HL-60 (cell line): ENCODE measurements around the gene RYR2.

ENCODE experiments used
- DNase-seq, 2 experiments: peaks; one replicate each; pipeline ENCODE4 v3.0.0-alpha.2; 2010 to 2020; ENCODE audit warnings: low read depth in 1 of 2, low spot score in 1 of 2
- H3K27ac ChIP-seq: fragments of 250-450 bp; sonication (Bioruptor Pico); replicated peaks from 2 replicates; pipeline ENCODE4 v1.5.1; 2020; ENCODE audit warnings: mild to moderate bottlenecking, moderate library complexity
- H3K27me3 ChIP-seq: fragments of 250-450 bp; sonication (Bioruptor Pico); 2 replicates; pipeline ENCODE4 v1.5.1; 2021; ENCODE audit warnings: mild to moderate bottlenecking, moderate library complexity; ENCODE audit not compliant: insufficient read depth, poor library complexity, severe bottlenecking
- H3K4me3 ChIP-seq: replicated peaks from 2 replicates; pipeline ENCODE4 v1.5.1; 2011; ENCODE audit warnings: mild to moderate bottlenecking, control low read depth, low read length; ENCODE audit not compliant: insufficient read depth
- CTCF ChIP-seq: IDR thresholded peaks from one replicate; pipeline ENCODE4 v1.5.1; 2011; ENCODE audit warnings: low read length, control low read depth, inconsistent platforms; ENCODE audit not compliant: insufficient read depth
- GABPA ChIP-seq: IDR thresholded peaks from 2 replicates; pipeline ENCODE4 v1.6.1; 2012; ENCODE audit warnings: low read depth
- POLR2AphosphoS5 ChIP-seq: IDR thresholded peaks from 2 replicates; pipeline ENCODE4 v1.6.1; 2012; ENCODE audit warnings: low read depth
- SPI1 ChIP-seq: IDR thresholded peaks from 2 replicates; pipeline ENCODE4 v1.6.1; 2012; ENCODE audit warnings: low read depth, mild to moderate bottlenecking, borderline replicate concordance
- TF ChIP-seq, protein P1 (sequence below): IDR thresholded peaks from 2 replicates; pipeline ENCODE4 v1.6.1; 2012; ENCODE audit warnings: low read depth; ENCODE audit not compliant: insufficient replicate concordance

Gene RYR2

DNA sequence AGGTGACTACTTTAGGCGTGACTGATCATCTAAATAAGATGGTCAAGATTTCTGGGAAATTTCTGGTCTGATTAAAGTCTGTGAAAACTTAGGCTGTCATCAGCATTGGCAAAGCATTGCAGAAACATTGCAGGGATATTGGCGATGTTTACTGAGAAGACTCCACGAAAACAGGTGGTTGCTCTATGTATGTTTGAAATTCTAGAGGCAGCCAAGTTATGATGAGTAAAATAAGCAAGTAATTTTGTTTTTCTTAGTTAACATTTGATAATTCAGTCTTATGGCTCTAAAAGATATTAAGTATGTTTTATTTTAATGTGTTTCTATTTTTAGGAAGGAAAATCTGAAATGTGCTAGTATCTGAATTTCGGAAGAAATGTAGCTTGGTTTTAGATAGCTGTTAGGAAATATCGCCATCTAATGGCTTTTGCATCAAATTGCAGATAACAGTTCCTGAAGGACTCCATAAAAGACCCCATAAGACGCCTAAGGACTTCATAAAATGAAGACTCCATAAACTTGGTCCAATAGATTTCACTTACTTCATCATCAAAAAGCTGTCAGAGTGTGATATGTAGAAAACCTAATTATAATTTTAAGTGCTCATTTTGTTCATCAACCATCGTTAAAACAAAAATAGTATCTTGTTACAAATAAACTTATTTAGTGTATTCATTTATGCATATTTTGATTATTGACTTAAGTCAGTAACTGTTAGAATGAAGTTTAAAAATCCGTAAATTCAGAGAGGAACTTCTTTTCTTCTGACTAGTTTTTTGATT is 344.6 kb downstream of the RYR2 start:
- no peak for DNase-seq
- Histone ChIP-seq H3K27ac (no peak overlapping the region), H3K27me3 (no peaks in the 10 kb centered on the region), H3K4me3 (no peak overlapping the region)
- peak; percentile 41 for TF ChIP-seq CTCF
- TF ChIP-seq POLR2AphosphoS5: no peak

GRCh38 chr1:237387144-237387505 is 345.1 kb downstream of the RYR2 start:
- no peak overlapping the region for H3K27ac ChIP-seq
- TF ChIP-seq SPI1: no peak
- TF ChIP-seq GABPA: no peak
- TF ChIP-seq, protein P1, sequence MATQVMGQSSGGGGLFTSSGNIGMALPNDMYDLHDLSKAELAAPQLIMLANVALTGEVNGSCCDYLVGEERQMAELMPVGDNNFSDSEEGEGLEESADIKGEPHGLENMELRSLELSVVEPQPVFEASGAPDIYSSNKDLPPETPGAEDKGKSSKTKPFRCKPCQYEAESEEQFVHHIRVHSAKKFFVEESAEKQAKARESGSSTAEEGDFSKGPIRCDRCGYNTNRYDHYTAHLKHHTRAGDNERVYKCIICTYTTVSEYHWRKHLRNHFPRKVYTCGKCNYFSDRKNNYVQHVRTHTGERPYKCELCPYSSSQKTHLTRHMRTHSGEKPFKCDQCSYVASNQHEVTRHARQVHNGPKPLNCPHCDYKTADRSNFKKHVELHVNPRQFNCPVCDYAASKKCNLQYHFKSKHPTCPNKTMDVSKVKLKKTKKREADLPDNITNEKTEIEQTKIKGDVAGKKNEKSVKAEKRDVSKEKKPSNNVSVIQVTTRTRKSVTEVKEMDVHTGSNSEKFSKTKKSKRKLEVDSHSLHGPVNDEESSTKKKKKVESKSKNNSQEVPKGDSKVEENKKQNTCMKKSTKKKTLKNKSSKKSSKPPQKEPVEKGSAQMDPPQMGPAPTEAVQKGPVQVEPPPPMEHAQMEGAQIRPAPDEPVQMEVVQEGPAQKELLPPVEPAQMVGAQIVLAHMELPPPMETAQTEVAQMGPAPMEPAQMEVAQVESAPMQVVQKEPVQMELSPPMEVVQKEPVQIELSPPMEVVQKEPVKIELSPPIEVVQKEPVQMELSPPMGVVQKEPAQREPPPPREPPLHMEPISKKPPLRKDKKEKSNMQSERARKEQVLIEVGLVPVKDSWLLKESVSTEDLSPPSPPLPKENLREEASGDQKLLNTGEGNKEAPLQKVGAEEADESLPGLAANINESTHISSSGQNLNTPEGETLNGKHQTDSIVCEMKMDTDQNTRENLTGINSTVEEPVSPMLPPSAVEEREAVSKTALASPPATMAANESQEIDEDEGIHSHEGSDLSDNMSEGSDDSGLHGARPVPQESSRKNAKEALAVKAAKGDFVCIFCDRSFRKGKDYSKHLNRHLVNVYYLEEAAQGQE: no peak
- TF ChIP-seq POLR2AphosphoS5: no peak
- no peak for TF ChIP-seq CTCF
- no peak for DNase-seq
- no peak overlapping the region for H3K4me3 ChIP-seq
- no peaks in the 10 kb centered on the region for H3K27me3 ChIP-seq

GRCh38 chr1:237390823-237391222 is 348.8 kb downstream of the RYR2 start:
- Histone ChIP-seq H3K27me3 (no peaks in the 10 kb centered on the region), H3K4me3 (no peak overlapping the region), H3K27ac (no peak overlapping the region)
- no peak for DNase-seq
- no peak for TF ChIP-seq SPI1
- no peak for TF ChIP-seq CTCF
- TF ChIP-seq GABPA: no peak
- TF ChIP-seq POLR2AphosphoS5: no peak
- TF ChIP-seq, protein P1: no peak

DNA sequence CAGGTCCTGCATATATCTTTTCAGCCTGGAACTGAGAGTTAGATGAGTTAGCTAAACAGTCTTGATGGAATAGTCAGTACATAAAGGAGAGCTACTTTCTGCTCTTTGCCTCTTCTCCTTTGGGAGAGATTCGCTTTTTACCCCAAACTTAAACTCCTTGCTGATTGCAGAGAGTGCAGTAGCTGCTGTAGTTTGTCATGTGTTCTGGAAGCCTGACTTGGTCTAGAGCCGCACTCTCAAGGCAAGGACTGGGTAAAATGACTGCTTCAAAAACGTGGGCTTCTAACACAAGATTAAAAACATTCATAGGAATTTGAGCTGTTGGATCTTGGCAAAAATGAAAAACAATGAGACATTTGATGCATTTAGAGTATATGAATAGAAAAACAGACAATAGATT is 351.6 kb downstream of the RYR2 start:
- no peak for TF ChIP-seq POLR2AphosphoS5
- no peak for TF ChIP-seq SPI1
- DNase-seq: no peak
- H3K4me3 ChIP-seq: no peak overlapping the region
- H3K27ac ChIP-seq: no peak overlapping the region
- no peaks in the 10 kb centered on the region for H3K27me3 ChIP-seq
